GM18870 (cell line): Measurements from ENCODE around the gene TSPAN5.
"Not testable (repeated sequence)": the region's sequence is repeated elsewhere in the genome, so short reads cannot be mapped to it uniquely, and the experiment has no call there.

ENCODE experiments used
- ATAC-seq: cut with Tn5 transposase; IDR thresholded peaks from one replicate; pipeline ENCODE4 v1.9.1; 2021; ENCODE audit warnings: moderate library complexity; ENCODE audit not compliant: unreplicated experiment

TSPAN5 gene

DNA sequence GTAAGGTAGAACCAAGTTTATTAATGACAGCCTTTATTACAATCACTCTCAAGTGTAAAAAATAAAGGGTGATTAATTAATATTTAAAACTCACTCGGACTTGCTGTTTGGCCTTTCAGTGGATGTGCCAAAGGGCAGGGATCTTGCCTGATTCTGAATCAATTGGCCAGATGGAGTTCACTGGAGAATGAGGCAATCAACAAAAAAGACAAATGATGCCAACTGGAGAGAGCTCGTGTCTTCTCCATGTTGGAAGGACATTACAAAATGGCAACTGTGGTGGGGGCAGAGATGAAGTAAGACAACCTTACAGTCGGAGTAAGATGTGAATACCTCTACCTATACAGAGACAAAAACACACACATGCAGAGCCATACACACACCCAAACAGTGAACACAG, 188.0 kb downstream of the TSPAN5 start:
- no peak for ATAC-seq

DNA sequence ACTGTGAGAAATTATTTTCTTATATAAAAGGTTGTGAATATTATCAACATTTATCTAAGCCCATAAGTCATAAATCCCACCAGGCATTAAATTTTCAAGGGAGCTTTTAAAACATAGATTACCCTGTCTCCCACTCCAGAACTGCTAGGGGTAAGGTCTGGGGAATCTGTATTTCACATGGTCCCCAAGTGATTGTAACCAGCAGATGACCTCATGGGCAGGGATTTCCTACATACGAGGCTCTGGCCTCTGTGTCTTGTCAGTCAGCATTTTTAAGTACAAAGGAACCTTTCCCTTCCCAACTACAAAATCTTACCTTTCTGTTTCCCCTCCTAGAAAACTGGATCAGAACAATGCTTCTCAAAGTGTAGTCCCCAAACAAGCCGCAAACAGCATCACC, 188.6 kb downstream of the TSPAN5 start:
- ATAC-seq: no peak

GRCh38 chr4:98468709-98469108, 189.7 kb downstream of the TSPAN5 start:
- ATAC-seq: no peak

GRCh38 chr4:98467627-98468072, 190.8 kb downstream of the TSPAN5 start:
- ATAC-seq: peak; percentile 98

GRCh38 chr4:98466868-98467599, 191.4 kb downstream of the TSPAN5 start:
- ATAC-seq: no peak

DNA sequence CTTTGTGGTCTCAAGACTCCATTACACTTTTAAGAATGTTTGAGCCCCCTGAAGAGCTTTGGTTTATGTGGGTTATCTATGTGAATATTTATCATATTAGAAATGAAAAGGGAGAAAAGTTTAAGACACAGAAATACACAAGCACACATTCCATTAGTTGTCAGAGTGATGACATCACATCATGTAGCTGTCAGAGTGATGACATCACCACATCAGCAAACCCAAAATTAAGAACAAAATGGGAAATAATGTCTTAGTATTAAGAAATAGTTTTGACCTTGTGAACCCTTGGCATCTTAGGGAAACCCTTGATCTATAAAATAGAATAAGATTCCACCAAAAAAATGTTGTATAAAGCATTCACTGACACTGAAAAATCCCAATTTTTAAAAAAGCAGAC, 195.9 kb downstream of the TSPAN5 start:
- no peak for ATAC-seq

DNA sequence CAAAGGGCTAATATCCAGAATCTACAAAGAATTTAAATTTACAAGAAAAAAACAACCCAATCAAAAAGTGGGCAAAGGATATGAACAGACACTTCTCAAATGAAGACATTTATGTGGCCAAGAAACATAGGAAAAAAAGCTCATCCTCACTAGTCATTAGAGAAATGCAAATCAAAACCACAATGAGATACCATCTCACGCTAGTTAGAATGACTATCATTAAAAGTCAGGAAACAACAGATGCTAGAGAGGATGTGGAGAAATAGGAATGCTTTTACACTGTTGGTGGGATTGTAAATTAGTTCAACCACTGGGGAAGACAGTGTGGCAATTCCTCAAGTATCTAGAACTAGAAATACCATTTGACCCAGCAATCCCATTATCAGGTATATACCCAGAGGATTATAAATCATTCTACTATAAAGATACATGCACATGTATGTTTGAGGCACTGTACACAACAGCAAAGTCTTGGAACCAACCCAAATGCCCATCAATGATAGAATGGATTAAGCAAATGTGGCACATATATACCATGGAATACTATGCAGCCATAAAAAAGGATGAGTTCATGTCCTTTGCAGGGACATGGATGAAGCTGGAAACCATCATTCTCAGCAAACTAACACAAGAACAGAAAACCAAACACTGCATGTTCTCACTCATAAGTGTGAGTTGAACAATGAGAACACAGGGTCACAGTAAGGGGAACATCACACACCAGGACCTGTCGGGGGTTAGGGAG, 197.1 kb downstream of the TSPAN5 start:
- ATAC-seq: not testable (repeated sequence)

DNA sequence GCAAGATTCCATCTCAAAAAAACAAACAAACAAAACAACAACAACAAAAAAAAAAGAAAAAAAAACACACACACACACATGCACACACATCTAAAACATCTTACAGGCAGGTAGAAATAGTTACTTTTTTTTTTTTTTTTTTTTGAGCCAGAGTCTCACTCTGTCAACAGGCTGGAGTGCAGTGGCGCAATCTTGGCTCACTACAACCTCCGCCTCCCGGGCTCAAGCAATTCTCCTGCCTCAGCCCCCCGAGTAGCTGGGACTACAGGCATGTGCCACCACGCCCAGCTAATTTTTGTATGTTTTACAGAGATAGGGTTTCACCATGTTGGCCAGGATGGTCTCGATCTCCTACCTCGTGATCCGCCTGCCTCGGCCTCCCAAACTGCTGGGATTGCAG, 201.0 kb downstream of the TSPAN5 start:
- ATAC-seq: not testable (repeated sequence)

DNA sequence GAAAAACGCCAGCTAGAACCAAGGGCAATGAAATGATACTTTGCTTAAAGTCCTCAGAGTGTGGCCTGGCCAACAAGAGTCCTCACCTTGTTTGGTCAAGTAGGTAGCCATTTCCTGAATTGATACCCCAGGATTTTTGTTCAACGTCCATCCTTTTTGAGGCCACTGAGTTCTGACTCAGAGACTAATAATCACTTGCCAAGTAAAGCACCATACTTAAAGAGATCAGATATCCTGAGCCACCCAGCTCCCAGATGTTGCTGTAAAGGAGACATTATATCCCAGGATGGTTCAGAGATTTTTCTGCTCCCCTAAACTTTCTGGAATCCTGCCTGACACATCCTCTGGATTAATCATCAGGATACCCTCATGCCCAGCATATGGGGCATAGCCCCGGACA, 206.3 kb downstream of the TSPAN5 start:
- ATAC-seq: no peak

DNA sequence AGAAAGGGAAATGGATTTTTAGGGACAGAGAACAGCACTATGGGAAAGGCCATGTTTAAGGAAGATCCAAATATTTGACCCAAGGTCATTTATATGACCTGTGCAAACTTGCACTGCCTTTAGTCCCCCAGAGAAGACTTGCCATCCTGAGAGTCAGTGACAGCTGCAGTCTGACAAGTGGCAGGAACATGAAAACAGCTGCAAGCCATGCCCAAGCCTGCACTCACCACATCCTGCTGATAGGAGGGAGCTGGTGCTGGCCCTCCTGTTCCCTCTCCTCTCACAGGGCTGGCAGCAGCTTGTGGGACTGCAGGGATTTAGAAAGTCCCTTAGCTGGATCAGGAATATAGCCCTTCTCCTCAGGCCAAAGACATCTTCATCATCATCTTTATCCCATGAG, 209.5 kb downstream of the TSPAN5 start:
- peak; percentile 35 for ATAC-seq

- ATAC-seq: no peak
These were observed 210.8 kb downstream of the TSPAN5 start for GRCh38 chr4:98447648-98448047.

DNA sequence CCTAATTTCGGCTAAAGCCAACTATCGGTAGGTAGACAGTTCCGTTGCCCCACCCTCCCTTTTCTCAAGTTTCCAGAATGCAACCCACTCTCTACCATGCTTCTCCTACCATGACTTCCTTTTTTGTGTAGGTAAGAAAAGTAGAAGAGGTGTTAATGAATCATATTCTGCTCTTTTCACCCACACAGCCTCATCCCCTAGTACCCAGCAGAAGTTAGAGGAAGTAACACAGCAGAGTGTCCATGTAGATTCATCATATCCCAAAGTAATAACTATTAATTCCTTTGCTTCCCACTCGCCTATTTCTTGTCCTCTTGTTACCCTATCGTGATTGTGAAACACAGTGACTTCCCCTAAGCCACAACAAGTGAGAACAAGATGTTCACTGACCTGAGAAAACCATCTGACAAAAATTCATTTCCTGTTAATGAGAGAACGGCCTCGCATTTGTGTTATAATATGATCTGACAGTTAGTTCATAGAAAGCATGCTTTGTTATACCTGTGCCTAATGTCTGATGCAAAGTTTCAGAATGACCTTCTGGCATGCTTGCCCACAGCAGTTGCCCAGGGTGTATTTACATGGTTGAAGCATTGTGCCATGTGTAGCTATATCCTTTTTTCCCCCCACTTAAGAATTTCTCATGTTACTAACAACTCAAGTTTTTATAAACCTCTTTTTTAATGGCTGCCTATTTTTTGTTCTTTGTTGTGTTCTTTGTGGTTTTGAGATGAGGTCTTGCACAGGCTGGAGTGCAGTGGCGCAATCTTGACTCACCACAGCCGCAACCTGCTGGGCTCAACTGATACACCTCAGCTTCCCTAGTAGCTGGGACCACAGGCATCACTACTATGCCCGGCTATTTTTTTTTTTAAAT, 211.7 kb downstream of the TSPAN5 start:
- ATAC-seq: peak; percentile 73

- ATAC-seq: no peak
These were observed 214.0 kb downstream of the TSPAN5 start for GRCh38 chr4:98444371-98444770.

DNA sequence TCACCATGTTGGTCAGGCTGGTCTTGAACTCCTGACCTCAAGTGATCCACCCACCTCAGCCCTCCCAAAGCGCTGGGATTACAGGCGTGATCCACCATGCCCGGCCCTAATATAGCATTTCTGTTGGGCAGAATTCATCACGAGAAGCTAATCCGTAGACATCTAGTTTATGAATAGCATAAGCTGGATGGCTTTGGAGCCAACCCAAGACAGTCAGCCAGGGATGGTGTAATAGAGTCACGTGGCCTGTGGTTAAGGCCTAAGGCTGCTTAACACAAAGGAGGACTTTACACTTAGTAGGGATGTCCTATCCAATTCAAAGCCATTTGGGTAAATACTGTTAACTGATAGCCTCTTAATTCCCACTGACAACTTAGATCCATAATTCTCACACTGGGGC, 223.6 kb downstream of the TSPAN5 start:
- no peak for ATAC-seq

- no peak for ATAC-seq
These were observed 224.7 kb downstream of the TSPAN5 start for GRCh38 chr4:98433691-98434090.

DNA sequence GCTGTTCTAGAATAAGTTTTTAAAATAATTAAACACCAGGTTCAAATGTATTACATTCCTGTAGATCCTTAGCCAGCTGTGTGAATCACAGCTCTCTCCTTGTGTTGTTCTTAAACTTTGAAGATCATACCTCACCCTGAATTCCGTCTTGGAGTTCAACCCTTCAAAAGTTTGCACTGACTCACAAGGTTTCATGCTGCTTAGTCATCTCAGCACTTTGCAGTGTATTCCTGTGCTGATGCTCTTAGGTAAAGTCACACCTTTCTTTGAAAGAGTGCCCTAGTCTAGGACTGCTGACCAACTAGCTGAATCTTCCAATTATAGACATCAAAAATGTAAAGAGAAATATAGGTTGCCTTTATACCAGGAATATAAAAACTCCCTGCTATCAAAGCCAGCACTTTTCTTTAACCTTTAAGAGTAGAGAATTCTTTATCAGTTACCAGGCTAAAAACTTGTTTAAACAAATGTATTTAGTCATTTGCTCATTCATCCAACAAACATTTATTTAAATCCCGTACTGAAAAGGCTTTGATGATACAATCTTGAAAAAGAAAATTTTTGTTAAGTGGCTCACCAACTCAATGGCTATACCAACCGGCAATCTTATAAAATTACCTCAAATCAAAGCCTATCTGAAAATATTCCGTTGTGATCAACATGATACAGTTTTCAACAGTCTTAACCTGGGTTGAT, 227.6 kb downstream of the TSPAN5 start:
- ATAC-seq: no peak

DNA sequence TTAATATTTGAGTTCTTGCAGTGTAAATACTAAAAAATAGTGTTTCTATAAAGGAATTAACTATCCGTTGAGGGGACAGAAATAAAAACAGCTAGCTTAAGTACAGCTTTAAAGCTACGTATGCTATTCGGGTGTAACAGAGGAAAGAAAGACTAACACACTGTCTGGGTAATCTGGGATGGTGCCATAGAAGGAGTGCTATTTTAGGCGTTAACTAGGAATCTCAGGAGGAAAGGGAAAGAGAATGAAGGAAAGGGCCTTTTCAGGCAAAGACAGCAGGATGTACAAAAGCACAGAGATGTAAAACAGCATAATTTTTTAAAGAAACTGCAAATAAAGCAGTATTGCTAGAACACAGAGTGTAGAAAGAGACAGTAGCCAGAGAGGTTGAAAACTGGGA, 235.4 kb downstream of the TSPAN5 start:
- ATAC-seq: no peak

DNA sequence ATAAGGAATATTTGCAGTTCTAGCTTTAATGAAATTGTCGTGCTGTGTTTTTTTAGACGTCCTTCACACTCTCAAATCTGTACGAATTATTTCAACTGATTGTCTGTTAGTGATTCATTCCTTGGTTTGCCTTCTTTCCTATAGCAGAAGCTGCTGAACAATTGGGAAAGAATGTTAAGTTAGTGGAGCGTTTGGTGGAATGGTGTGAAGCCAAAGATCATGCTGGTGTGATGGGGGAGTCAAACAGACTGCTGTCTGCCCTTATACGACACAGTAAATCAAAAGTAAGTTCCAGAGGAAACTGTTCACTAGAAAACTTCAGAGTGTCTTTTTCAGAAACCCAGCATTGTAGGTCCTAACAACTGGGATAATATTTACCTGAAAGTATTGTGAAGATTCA, 237.3 kb downstream of the TSPAN5 start:
- no peak for ATAC-seq
